Suprapubic skin (tissue), 4 donors: Measurements from ENCODE around the gene EYS. TPM values are rescaled to one million over a fixed set of nuclear protein-coding genes. Genes with fewer than 3 reads are reported as not detected.

Experiments used
- DNase-seq, 2 donors: peaks; one replicate each; pipeline ENCODE4 v3.0.0-alpha.2; 2019; ENCODE audit warnings: low spot score in 2 of 2
- H3K27ac ChIP-seq: fragments of 200-600 bp; sonication (generic); one replicate; pipeline ENCODE4 v1.5.1; 2019
- H3K27me3 ChIP-seq: fragments of 200-600 bp; sonication (generic); one replicate; pipeline ENCODE4 v1.5.1; 2019
- H3K36me3 ChIP-seq: fragments of 200-600 bp; sonication (generic); one replicate; pipeline ENCODE4 v1.5.1; 2019
- H3K4me1 ChIP-seq: fragments of 200-600 bp; sonication (generic); one replicate; pipeline ENCODE4 v1.5.1; 2019
- H3K4me3 ChIP-seq: fragments of 200-600 bp; sonication (generic); one replicate; pipeline ENCODE4 v1.5.1; 2019; ENCODE audit warnings: mild to moderate bottlenecking
- H3K9me3 ChIP-seq: fragments of 200-600 bp; sonication (generic); one replicate; pipeline ENCODE4 v1.5.1; 2019
- EP300 ChIP-seq: sonication (generic); formaldehyde crosslinking; IDR thresholded peaks from one replicate; pipeline ENCODE4 v1.6.1; 2017; ENCODE audit warnings: antibody characterized with exemption
- POLR2A ChIP-seq, 2 donors: fragments of 450-650 bp; IDR thresholded peaks; one replicate each; pipeline ENCODE4 v1.6.1; 2017; ENCODE audit warnings: antibody characterized with exemption in 2 of 2, mild to moderate bottlenecking in 2 of 2, moderate library complexity in 2 of 2
- POLR2AphosphoS5 ChIP-seq, 3 donors: sonication (generic); formaldehyde crosslinking; IDR thresholded peaks; one replicate each; pipeline ENCODE4 v1.6.1; 2017; ENCODE audit warnings: antibody characterized with exemption in 3 of 3
- WGBS: methylation state at CpG from one replicate; pipeline ENCODE4 v1.1.5; 2018; 5-methylcytosine and 5-hydroxymethylcytosine counted together
- total RNA-seq, 4 donors: library from RNA; depleted of rRNA; stranded (reverse); fragments of >200 nt; gene quantifications; one replicate each; pipeline ENCODE4 v1.1.0, GENCODE V29; 2016
- TF ChIP-seq, protein P1 (sequence below), 2 donors: fragments of 200-600 bp in 1 of 2; fragments of 450-650 bp in 1 of 2; sonication (generic) in 1 of 2; IDR thresholded peaks; one replicate each; pipeline ENCODE4 v1.5.1; 2016 to 2019; ENCODE audit warnings: antibody characterized with exemption in 2 of 2, mild to moderate bottlenecking in 1 of 2, moderate library complexity in 1 of 2

Gene EYS
- total RNA-seq, 4 donors from 2014 or later: not detected

DNA sequence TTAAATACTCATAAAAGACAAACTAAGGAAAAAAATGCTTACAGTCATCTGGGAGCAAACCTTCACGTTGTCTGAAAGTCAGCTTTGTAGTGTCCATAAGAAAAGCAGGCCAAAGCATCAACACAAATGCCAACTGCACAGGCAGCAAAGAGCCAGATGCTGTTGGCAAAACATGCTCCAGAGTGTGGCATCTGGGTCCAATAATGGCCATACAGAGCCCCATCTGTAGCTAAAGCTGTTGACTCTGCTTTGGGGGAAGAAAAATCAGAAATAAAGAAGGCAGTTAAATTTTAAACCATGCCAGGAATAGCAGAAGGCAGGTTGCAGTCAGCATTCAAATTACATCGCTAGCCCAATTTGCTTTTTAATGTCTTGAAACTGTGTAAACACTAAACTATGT, 776.3 kb downstream of the EYS start:
- H3K4me1 ChIP-seq: no peaks in the 10 kb centered on the region
- WGBS: 63% methylated on average over 2 of the region's 2 CpGs
- H3K27ac ChIP-seq: no peak overlapping the region
- H3K36me3 ChIP-seq: no peaks in the 10 kb centered on the region
- no peak overlapping the region for H3K4me3 ChIP-seq
- H3K27me3 ChIP-seq: no peaks in the 10 kb centered on the region
- no peaks in the 10 kb centered on the region for H3K9me3 ChIP-seq
- DNase-seq: no peak
- TF ChIP-seq, protein P1, sequence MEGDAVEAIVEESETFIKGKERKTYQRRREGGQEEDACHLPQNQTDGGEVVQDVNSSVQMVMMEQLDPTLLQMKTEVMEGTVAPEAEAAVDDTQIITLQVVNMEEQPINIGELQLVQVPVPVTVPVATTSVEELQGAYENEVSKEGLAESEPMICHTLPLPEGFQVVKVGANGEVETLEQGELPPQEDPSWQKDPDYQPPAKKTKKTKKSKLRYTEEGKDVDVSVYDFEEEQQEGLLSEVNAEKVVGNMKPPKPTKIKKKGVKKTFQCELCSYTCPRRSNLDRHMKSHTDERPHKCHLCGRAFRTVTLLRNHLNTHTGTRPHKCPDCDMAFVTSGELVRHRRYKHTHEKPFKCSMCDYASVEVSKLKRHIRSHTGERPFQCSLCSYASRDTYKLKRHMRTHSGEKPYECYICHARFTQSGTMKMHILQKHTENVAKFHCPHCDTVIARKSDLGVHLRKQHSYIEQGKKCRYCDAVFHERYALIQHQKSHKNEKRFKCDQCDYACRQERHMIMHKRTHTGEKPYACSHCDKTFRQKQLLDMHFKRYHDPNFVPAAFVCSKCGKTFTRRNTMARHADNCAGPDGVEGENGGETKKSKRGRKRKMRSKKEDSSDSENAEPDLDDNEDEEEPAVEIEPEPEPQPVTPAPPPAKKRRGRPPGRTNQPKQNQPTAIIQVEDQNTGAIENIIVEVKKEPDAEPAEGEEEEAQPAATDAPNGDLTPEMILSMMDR (IDR thresholded peaks at IDR 0.05): no peak
- no peak for TF ChIP-seq POLR2AphosphoS5 (IDR thresholded peaks at IDR 0.05)
- no peak for TF ChIP-seq EP300
- TF ChIP-seq POLR2A (IDR thresholded peaks at IDR 0.05): no peak

DNA sequence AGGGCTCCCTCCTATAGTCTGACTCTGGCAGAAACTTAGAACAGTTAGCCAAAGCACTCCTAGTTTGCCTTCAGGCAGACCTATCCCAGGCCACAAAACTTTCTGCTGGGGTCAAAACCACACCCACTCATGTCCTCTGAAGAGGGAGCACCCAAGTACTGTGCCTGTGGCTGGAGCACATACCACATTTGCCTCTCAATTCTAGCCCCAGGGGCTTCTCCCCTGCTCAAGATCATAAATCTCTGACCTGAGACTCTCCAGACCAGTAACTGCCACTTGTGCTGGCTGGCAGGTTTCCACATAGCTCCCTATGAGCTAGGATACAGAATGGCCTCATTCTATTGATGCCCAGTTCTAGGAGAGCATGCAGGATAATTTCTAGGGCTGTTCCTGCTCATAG, 781.0 kb downstream of the EYS start:
- Histone ChIP-seq H3K9me3 (no peaks in the 10 kb centered on the region), H3K27ac (no peak overlapping the region), H3K4me3 (no peak overlapping the region), H3K4me1 (no peaks in the 10 kb centered on the region), H3K27me3 (no peaks in the 10 kb centered on the region), H3K36me3 (no peaks in the 10 kb centered on the region)
- TF ChIP-seq EP300: no peak
- TF ChIP-seq POLR2AphosphoS5 (IDR thresholded peaks at IDR 0.05): no peak
- TF ChIP-seq, protein P1 (IDR thresholded peaks at IDR 0.05): no peak
- no peak for TF ChIP-seq POLR2A (IDR thresholded peaks at IDR 0.05)
- DNase-seq: no peak

DNA sequence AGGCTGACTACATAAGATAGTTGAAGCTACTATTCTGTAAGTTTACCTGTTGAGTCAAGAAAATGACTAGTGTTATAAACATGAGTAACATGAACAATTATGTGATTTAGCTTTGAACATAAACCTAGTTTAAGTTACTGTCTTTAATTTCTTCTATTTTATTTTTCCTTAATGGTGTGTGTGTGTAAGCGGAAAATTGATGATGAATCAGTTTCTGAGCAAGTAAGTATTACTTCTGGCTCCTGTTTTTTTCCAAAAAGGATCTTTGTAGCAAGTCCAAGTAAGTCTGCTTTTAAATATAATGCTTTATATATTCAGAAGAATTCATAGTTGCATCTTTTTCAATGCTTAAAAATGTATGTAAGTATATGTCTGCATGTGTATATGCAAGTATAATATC, 786.8 kb downstream of the EYS start:
- no peak overlapping the region for H3K27ac ChIP-seq
- no peaks in the 10 kb centered on the region for H3K4me1 ChIP-seq
- H3K9me3 ChIP-seq: no peaks in the 10 kb centered on the region
- no peak for TF ChIP-seq POLR2AphosphoS5 (IDR thresholded peaks at IDR 0.05)
- TF ChIP-seq, protein P1 (IDR thresholded peaks at IDR 0.05): no peak
- TF ChIP-seq EP300: no peak
- TF ChIP-seq POLR2A (IDR thresholded peaks at IDR 0.05): no peak
- no peaks in the 10 kb centered on the region for H3K27me3 ChIP-seq
- DNase-seq: no peak
- no peak overlapping the region for H3K4me3 ChIP-seq
- WGBS: 93% methylated on average over 1 of the region's 1 CpG
- H3K36me3 ChIP-seq: no peaks in the 10 kb centered on the region

DNA sequence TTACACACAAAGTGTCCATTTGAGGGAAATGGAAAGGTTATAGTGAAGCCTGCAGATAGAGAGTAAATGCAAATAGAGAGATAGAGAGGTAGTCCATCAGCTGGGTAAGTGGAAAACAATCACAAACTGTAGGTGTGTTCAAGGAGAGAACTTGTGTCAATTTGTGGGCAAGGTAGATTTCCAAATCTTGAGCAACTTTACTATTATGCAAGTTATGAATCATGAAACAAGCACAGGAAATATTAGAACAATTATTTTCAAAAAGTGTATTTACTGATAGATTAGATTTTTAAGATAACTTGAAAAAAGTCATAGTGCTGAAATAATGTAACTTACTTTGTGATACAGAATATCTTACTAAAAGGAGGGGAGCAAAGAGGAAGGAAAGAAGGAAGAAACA, 792.9 kb downstream of the EYS start:
- TF ChIP-seq POLR2AphosphoS5 (IDR thresholded peaks at IDR 0.05) (no peak), POLR2A (IDR thresholded peaks at IDR 0.05) (no peak), EP300 (no peak)
- TF ChIP-seq, protein P1 (IDR thresholded peaks at IDR 0.05): no peak
- H3K36me3 ChIP-seq: no peaks in the 10 kb centered on the region
- H3K27me3 ChIP-seq: no peaks in the 10 kb centered on the region

DNA sequence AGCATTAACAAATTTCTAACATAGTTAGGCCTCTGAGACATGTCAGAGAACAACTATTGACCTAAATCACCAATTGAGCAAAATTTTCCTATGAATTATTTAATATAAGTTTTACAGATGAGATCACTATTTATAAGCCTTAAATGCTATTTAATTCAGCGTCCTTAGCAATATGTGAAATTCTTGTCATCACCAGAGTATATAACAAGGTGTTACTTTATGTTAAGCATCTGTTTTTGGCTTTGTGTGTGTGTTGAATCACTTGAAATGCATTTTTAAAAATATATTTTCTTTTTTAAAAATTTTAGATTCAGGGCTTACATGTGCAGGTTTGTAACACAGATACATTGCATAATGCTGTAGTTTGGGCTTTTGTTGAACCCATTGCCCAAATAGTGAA, 794.1 kb downstream of the EYS start:
- Histone ChIP-seq H3K27me3 (no peaks in the 10 kb centered on the region), H3K36me3 (no peaks in the 10 kb centered on the region), H3K9me3 (no peaks in the 10 kb centered on the region), H3K4me1 (no peaks in the 10 kb centered on the region), H3K27ac (no peak overlapping the region), H3K4me3 (no peak overlapping the region)
- TF ChIP-seq, protein P1 (IDR thresholded peaks at IDR 0.05): no peak
- TF ChIP-seq POLR2AphosphoS5 (IDR thresholded peaks at IDR 0.05): no peak
- no peak for TF ChIP-seq POLR2A (IDR thresholded peaks at IDR 0.05)
- no peak for TF ChIP-seq EP300
- DNase-seq: no peak
- WGBS: 86% methylated on average over 1 of the region's 1 CpG

More for the DNA sequence above, 792.9 kb downstream of the EYS start:
- Histone ChIP-seq H3K4me1 (no peaks in the 10 kb centered on the region), H3K4me3 (no peak overlapping the region), H3K27ac (no peak overlapping the region), H3K9me3 (no peaks in the 10 kb centered on the region)
- no peak for DNase-seq
